Measurements from ENCODE around the gene BACE1-AS. TPM values are rescaled to one million over a fixed set of nuclear protein-coding genes. Genes with fewer than 3 reads are reported as not detected.

The BACE1-AS gene
- total RNA-seq, 3 donors from 2014 or later (not counting 1 experiment from before 2014, with no cell fraction given), result 2.1 to 4.1 (median 2.4) TPM

DNA sequence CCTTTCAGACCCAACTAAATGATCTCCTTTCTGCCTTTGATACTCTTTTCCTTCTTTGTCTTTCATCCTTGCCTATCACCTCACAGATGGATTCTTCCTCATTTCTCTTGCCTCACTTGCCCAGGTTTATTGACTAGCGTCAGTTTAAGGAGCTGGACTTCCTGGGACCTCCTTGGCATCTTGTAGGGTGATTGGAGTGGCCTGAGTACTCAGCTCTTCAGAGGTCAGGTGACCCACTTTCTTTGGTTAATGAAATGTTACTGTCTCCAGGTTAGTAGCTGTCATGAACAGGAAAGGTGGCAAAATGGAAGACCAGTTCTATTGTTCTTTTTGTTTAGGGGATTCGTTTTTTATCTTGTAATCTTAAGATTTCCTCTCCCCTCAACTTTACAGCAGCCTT, 4.6 kb upstream of the BACE1-AS start:
- no peaks in the 10 kb centered on the region for H3K27me3 Mint-ChIP-seq (ENCODE audit: low read depth in 2 of 2)
- WGBS (ENCODE audit: insufficient coverage), result 100% methylated on average over 1 of the region's 2 CpGs
- no peak for ATAC-seq
- no peak for DNase-seq
- H3K4me1 Mint-ChIP-seq, result no peaks in the 10 kb centered on the region
- H3K9me3 ChIP-seq (ENCODE audit: control insufficient read depth, insufficient read depth, low read length), result no peaks in the 10 kb centered on the region
- H3K36me3 Mint-ChIP-seq, result peaks cover 17% of the 10 kb centered on the region
- no peaks in the 10 kb centered on the region for H3K27me3 ChIP-seq (ENCODE audit: control insufficient read depth, insufficient read depth, low read length)
- H3K9me3 Mint-ChIP-seq, result no peaks in the 10 kb centered on the region
- TF ChIP-seq, protein P1, sequence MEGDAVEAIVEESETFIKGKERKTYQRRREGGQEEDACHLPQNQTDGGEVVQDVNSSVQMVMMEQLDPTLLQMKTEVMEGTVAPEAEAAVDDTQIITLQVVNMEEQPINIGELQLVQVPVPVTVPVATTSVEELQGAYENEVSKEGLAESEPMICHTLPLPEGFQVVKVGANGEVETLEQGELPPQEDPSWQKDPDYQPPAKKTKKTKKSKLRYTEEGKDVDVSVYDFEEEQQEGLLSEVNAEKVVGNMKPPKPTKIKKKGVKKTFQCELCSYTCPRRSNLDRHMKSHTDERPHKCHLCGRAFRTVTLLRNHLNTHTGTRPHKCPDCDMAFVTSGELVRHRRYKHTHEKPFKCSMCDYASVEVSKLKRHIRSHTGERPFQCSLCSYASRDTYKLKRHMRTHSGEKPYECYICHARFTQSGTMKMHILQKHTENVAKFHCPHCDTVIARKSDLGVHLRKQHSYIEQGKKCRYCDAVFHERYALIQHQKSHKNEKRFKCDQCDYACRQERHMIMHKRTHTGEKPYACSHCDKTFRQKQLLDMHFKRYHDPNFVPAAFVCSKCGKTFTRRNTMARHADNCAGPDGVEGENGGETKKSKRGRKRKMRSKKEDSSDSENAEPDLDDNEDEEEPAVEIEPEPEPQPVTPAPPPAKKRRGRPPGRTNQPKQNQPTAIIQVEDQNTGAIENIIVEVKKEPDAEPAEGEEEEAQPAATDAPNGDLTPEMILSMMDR (IDR thresholded peaks at IDR 0.05), result no peak
- intact Hi-C loops (cut with micrococcal nuclease), result no loop called here
- H3K4me1 ChIP-seq (ENCODE audit: control insufficient read depth, insufficient read depth, low read length), result no peaks in the 10 kb centered on the region
- H3K4me3 ChIP-seq (ENCODE audit: low read length), result no peak overlapping the region
- H3K27ac ChIP-seq (ENCODE audit: low read length), result no peak overlapping the region
- no peak overlapping the region for H3K27ac Mint-ChIP-seq
- no peak overlapping the region for H3K4me3 Mint-ChIP-seq
- peaks cover 38% of the 10 kb centered on the region for H3K36me3 ChIP-seq (ENCODE audit: control insufficient read depth, insufficient read depth, low read length)

DNA sequence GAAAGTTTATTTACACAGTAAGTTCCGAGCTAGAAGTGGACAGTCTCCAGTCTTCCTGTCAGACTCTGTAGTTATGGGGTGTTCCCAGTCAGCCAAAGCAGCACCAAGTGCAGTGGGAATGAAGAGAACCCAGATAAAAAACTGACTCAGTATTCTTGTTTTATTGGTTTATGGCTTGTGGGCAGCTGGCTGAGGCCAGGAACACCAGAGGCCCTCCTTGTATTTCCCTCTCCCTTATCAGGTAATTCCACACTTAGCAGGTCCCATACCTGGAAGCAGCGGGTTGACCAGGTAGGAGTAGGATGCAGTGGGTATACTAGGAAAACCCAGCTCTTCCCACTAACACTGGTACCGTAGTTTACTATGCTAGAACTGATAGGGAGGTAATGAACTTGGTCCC, 3.5 kb upstream of the BACE1-AS start:
- no peak overlapping the region for H3K4me3 Mint-ChIP-seq

GRCh38 chr11:117289795-117290194, 1.4 kb upstream of the BACE1-AS start:
- H3K27ac ChIP-seq (ENCODE audit: low read length), result no peak overlapping the region
- H3K9me3 ChIP-seq (ENCODE audit: control insufficient read depth, insufficient read depth, low read length), result no peaks in the 10 kb centered on the region
- ATAC-seq, result no peak
- H3K36me3 Mint-ChIP-seq, result no peaks in the 10 kb centered on the region
- no peak overlapping the region for H3K4me3 Mint-ChIP-seq
- intact Hi-C loops (cut with micrococcal nuclease), result no loop called here
- no peak for DNase-seq
- TF ChIP-seq, protein P1 (IDR thresholded peaks at IDR 0.05), result no peak
- no peaks in the 10 kb centered on the region for H3K9me3 Mint-ChIP-seq
- H3K4me1 Mint-ChIP-seq, result no peaks in the 10 kb centered on the region
- H3K4me3 ChIP-seq (ENCODE audit: low read length), result no peak overlapping the region
- no peaks in the 10 kb centered on the region for H3K27me3 ChIP-seq (ENCODE audit: control insufficient read depth, insufficient read depth, low read length)
- H3K27me3 Mint-ChIP-seq (ENCODE audit: low read depth in 2 of 2), result no peaks in the 10 kb centered on the region
- H3K4me1 ChIP-seq (ENCODE audit: control insufficient read depth, insufficient read depth, low read length), result no peaks in the 10 kb centered on the region
- peaks cover 15% of the 10 kb centered on the region for H3K36me3 ChIP-seq (ENCODE audit: control insufficient read depth, insufficient read depth, low read length)
- WGBS (ENCODE audit: insufficient coverage), result 92% methylated on average over 1 of the region's 1 CpG
- no peak overlapping the region for H3K27ac Mint-ChIP-seq

More for the DNA sequence above, 3.5 kb upstream of the BACE1-AS start:
- no peak for ATAC-seq
- no peaks in the 10 kb centered on the region for H3K4me1 Mint-ChIP-seq
- Histone ChIP-seq H3K36me3 (ENCODE audit: control insufficient read depth, insufficient read depth, low read length) (peaks cover 30% of the 10 kb centered on the region), H3K9me3 (ENCODE audit: control insufficient read depth, insufficient read depth, low read length) (no peaks in the 10 kb centered on the region), H3K4me3 (ENCODE audit: low read length) (no peak overlapping the region), H3K27ac (ENCODE audit: low read length) (no peak overlapping the region), H3K27me3 (ENCODE audit: control insufficient read depth, insufficient read depth, low read length) (no peaks in the 10 kb centered on the region), H3K4me1 (ENCODE audit: control insufficient read depth, insufficient read depth, low read length) (no peaks in the 10 kb centered on the region)
- no peak for DNase-seq
- H3K36me3 Mint-ChIP-seq, result peaks cover 7% of the 10 kb centered on the region
- intact Hi-C loops (cut with micrococcal nuclease), result no loop called here
- no peak overlapping the region for H3K27ac Mint-ChIP-seq
- WGBS (ENCODE audit: insufficient coverage), result 100% methylated on average over 1 of the region's 3 CpGs
- TF ChIP-seq, protein P1 (IDR thresholded peaks at IDR 0.05), result no peak
- no peaks in the 10 kb centered on the region for H3K9me3 Mint-ChIP-seq
- no peaks in the 10 kb centered on the region for H3K27me3 Mint-ChIP-seq (ENCODE audit: low read depth in 2 of 2)

GRCh38 chr11:117292616-117293015, 1.5 kb downstream of the BACE1-AS start:
- Mint-ChIP-seq H3K27ac (no peak overlapping the region), H3K4me3 (no peak overlapping the region)

More at GRCh38 chr11:117292616-117293015, 1.5 kb downstream of the BACE1-AS start:
- H3K4me1 ChIP-seq (ENCODE audit: control insufficient read depth, insufficient read depth, low read length), result no peaks in the 10 kb centered on the region
- 92% methylated on average over 2 of the region's 2 CpGs for WGBS (ENCODE audit: insufficient coverage)
- no peak overlapping the region for H3K4me3 ChIP-seq (ENCODE audit: low read length)
- Mint-ChIP-seq H3K36me3 (no peaks in the 10 kb centered on the region), H3K9me3 (no peaks in the 10 kb centered on the region), H3K4me1 (peaks cover 0 to 4% of the 10 kb centered on the region in 2 donors), H3K27me3 (ENCODE audit: low read depth in 2 of 2) (no peaks in the 10 kb centered on the region)
- DNase-seq (no peak), ATAC-seq (no peak)
- intact Hi-C loops (cut with micrococcal nuclease), result no loop called here
- peaks cover 2% of the 10 kb centered on the region for H3K36me3 ChIP-seq (ENCODE audit: control insufficient read depth, insufficient read depth, low read length)
- TF ChIP-seq, protein P1 (IDR thresholded peaks at IDR 0.05), result no peak
- H3K27me3 ChIP-seq (ENCODE audit: control insufficient read depth, insufficient read depth, low read length), result no peaks in the 10 kb centered on the region
- H3K27ac ChIP-seq (ENCODE audit: low read length), result no peak overlapping the region
- H3K9me3 ChIP-seq (ENCODE audit: control insufficient read depth, insufficient read depth, low read length), result no peaks in the 10 kb centered on the region
